OCI-M1 (cell line): ENCODE measurements around the gene APLP1.
"Not testable (repeated sequence)": the region's sequence is repeated elsewhere in the genome, so short reads cannot be mapped to it uniquely, and the experiment has no call there.

ENCODE experiments used
- DNase-seq: peaks from one replicate; lab custom pipeline; 2025; lab: John Stamatoyannopoulos, UW

APLP1 gene

DNA sequence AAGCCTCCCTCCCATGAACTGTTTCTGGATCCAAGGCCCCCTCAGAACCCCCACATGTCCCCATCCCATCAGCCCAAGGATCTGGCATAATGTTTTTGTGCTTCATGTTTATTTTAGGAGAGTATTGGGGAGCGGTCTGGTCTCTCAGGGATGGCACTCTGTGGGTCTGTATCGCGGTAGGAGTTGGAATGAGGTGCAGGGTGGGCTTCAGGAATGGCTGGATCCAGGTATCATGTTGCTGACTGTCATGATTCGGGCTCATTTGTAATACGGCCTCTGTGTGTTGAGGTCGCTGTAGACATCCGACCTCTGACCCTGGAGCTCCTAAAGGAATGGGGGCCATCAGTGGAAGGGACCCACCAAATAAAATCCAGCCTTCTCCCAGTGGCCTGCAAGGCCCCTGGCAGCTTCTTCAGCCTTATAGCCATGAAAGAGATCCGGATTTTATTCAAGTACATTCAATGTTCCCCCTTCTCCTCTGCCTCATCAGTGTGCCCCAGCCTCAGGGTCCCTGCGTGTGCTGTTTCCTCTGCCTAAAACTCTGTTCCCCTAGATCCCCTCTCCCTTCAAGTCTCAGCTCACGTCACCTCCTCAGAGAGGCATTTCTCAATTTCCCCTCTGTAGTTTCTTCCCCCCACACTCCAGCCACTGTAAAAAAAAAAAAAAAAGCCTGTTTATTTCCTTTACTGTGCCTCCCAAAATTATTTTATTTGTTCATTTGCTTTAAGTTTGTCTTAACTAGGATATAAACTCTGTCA lies 36.1 kb downstream of the APLP1 start:
- no peak for DNase-seq

DNA sequence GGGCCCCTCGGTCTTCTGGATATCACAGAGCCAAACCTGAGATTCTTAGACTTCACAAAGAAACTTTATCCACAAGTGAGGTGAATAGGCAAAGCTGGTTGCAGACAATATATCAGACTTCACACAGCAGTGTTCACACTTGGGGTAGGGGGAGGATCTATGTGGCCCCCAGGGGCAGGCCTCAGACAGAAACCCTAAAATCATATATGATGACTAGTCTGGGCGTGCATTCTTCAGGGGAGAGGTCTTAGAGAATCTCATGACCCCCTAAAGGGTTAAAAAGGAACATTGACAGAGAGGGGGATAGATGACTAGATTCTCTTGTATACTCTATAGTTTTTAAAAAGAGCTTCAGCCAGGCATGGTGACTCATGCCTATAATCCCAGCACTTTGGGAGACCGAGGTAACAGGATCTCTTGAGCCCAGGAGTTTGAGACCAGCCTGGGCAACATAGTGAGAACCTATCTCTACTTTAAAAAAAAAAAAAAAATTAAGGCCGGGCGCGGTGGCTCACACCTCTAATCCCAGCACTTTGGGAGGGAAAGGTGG lies 36.9 kb downstream of the APLP1 start:
- peak; percentile 40 for DNase-seq

DNA sequence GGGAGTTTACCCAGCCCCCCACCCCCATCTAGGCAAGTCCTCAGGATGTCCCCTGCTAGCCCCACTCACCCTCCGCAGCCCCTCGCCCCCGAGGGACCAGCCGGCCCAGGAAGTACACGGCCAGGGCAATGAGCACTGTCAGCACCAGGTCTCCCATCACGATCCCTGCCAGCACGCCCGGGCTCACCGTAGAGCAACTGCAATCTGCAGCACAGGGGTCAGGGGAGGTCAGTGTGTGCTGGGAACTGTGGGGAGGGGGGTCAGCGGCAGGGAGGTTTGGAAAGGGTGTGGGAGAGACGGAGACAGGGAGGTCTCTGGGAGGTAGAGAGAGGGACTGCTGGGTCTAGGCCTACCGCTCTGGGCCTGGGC lies 39.0 kb downstream of the APLP1 start:
- no peak for DNase-seq

DNA sequence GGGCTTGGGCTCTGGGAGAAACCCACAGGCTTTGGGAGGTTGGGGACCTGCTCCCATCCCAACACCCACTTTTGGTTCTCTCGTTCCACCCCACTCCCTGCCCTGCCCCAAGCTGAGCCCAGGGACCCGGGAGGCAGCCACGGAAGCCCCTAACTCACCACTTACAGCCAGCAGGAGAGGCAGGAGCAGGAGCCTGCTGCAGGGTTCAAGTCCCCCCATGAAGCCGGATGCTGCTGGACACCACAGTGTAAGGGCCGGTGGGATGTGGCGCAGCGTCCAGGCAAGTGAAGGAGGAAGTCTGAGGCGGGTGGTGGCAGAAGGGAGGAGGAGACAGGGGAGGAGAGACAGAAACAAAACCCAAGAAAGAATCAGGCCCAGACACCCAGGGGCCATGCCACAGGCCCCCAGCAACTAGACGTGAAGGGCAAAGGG lies 39.7 kb downstream of the APLP1 start, which contains the start of gene TYROBP:
Gene TYROBP, minus strand, starts transcription at position 286 of the 432 bp plus-strand sequence. Its CDS starts 67 bp downstream, at position 219.
- DNase-seq = peak; percentile 24

DNA sequence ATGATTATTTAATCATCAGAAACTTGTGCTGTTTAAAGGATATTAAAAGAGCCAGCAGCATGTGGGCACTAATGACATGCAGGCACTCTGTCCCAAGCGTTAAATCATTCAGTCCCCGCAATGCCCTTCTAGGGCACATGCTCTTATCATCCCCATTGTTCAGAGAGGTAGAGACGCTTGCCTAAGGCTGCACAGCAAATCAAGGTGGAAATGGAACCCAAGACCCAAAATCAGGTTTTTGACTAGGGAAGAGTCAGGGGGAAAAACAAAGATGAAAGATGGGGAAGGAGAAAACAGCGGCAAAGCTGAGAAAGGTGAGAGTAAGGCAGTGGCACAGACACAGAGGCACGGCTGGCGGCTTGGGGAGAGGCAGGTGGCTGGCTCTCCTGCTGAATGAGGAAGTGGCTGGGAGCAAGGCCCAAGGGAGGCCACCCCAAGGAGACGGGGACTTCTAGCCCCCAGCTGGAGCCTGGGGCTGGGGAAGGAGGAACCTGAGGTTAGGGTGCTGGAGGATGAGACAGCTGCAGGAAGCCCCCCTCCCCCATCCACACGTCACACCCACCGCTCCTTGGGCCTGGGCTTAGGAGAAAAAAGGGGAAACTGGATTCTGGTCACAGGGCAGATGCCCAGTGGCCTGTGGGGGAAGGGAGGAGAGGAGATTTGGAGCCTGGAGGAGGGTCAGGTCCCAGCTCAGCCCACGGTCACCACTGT lies 40.8 kb downstream of the APLP1 start:
- DNase-seq = peak; percentile 99

DNA sequence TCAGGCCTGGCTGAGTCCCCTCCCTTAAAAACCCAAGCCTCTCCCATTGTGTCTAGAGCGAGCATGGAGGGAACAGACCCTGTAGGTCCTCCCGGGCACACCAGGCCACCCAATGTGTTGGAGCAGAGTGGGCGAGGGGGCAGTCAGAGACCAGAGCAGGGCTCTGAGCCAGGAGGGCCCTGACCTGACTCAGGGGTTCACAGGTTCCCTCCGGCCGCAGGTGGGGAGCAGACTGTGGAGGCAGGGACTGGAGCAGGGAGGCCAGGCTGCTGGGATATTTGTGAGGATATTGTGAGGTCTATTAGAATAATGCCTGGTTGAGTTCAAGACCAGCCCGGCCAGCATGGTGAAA lies 41.3 kb downstream of the APLP1 start:
- DNase-seq = no peak

DNA sequence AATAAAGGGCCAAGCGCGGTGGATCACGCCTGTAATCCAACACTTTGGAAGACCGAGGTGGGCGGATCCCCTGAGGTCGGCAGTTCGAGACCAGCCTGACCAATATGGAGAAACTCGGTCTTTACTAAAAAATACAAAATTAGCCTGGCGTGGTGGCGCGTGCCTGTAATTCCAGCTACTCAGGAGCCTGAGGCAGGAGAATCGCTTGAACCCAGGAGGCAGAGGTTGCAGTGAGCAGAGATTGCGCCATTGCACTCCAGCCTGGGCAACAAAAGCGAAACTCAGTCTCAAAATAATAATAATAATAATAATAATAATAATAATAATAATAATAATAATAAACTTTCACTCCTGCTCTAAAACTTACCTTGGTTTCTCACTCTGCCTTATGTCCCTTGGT lies 42.0 kb downstream of the APLP1 start:
- not testable (repeated sequence) for DNase-seq

DNA sequence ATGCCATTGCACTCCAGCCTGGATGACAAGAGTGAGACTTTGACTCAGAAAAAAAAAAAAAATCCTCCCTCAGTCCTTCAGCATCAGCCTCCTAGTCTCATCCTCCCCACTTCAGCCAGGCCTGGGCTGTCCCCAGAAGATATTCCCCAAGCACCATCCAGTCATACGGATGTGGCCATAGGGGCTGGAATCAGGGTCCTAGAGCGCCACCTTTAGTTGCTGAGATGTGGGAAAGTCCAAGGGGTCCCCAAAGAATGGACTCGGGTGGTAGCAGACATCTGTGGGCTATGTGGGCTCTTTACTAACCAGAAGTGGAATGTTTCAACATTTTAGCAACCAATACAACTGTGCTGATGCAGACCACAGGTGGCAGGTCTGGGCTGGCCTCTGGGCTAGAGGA lies 42.8 kb downstream of the APLP1 start:
- DNase-seq = peak; percentile 28

DNA sequence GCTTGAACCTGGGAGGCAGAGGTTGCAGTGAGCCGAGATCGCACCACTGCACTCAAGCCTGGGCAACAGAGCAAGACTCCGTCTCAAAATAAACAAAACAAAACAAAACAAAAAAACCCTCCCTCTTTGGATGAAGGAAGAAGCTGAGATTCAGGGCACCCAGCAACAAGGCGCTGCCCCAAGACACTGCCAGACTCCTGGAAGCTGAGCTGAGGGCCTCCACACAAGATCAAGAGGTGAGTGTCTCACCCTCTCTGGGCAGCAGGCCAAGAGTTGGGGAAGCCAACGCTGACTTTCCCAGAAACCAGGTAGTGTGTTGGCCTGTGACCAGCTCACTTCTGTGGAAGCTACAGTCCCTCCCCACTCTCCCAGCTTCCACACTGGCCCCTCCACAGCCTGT lies 43.4 kb downstream of the APLP1 start:
- no peak for DNase-seq

DNA sequence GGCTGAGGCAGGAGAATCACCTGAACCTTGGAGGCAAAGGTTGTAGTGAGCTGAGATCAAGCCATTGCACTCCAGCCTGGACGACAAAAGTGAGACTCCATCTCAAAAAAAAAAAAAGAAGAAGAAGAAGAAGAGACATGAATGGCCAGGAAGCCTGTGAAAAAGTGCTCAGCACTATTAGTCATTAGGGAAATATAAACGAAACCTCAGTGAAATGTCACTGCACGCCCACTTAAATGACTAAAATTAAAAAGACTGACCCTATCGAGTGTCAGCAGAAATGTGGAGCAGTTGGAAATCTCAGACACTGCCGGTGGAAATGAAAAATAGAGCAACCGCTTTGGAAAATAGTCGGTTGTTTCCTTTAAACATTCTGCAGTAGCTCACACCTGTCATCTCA lies 45.2 kb downstream of the APLP1 start:
- no peak for DNase-seq

DNA sequence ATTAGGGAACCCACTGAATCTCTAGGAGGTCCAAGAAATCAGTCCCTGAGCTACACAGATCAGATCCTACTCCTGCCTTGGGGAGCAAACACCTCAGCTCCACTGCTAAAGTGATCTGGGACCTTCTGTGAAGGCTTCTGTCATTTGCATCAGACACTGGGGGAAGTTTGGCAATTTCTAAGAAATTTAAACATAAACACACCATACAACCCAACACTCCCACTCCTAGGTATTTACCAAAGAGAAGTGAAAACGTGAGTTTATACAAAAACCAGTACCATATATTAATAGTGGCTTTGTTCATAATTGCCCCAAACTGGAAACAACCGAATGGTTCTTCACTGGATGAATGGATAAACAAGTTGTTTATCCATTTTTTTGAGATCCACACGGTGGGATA lies 47.1 kb downstream of the APLP1 start:
- DNase-seq = no peak

DNA sequence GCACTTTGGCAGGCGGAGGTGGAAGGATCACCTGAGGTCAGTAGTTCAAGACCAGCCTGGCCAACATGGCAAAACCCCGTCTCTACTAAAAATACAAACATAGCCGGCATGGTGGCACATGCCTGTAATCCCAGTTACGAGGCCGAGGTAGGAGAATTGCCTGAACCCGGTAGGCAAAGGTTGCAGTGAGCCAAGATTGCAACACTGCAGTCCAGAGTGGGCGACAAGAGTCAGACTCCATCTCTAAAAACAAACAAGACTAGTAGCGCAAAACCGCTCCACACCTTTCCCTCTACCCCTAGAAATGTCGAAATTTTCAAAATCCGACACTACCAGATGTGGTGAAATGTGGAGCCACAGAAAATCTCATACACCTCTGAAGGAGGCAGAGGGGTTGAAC lies 50.9 kb downstream of the APLP1 start:
- DNase-seq = no peak

DNA sequence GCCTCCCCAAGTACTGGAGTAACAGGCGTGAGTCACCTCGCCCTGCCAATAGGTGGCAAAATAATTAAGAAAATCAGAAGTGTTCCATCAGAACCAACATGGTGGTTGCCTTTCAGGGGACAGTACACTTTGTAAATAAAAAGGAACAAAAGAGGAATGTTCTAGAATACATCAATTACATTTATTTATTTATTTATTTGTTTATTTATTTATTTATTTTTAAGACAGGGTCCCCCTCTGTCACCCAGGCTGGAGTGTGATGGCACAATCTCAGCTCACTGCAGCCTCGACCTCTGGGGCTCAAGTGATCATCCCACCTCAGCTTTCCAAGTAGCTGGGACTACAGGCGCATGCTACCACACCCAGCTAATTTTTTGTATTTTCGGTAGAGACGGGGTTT lies 52.6 kb downstream of the APLP1 start:
- no peak for DNase-seq

DNA sequence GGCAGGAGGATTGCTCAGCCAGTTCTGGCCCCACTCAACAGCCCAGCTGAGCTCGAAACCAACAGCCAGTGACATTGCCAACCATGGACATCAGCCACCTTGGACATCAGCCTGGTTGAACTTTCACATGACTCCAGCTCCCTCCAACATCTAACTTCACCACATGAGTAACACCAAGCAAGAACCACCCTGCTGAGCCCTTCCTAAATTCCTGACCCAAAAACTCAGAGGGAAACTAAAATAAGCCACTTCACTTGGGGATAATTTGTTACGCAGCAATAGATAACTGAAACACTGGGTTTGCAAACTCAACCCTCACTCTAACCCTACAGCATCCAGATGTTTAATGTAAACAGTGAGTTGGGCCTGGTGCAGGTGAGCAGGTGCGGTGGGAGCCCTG lies 57.1 kb downstream of the APLP1 start:
- no peak for DNase-seq

DNA sequence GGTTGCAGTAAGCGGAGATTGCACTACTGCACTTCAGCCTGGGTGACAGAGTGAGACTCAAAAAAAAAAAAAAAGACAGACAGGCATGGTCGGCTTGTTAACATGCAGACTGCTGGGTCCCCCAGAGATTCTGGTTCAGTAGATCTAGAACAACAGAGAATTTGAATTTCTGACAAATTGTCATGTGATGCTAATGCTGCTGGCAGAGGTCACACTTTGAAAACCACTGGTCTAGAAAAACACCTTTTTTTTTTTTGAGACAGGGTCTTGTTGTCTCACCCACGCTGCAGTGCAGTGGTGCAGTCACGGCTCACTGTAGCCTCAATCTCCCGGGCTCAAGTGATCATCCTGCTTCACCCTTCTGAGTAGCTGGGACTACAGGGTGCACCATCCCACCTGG lies 60.1 kb downstream of the APLP1 start:
- no peak for DNase-seq
